Fibroblast of skin of right biceps (primary cell): Measurements from ENCODE around the gene KIF1A.

Experiments used
- DNase-seq: peaks from one replicate; pipeline ENCODE4 v3.0.0-alpha.2; 2013

Gene KIF1A, protein sequence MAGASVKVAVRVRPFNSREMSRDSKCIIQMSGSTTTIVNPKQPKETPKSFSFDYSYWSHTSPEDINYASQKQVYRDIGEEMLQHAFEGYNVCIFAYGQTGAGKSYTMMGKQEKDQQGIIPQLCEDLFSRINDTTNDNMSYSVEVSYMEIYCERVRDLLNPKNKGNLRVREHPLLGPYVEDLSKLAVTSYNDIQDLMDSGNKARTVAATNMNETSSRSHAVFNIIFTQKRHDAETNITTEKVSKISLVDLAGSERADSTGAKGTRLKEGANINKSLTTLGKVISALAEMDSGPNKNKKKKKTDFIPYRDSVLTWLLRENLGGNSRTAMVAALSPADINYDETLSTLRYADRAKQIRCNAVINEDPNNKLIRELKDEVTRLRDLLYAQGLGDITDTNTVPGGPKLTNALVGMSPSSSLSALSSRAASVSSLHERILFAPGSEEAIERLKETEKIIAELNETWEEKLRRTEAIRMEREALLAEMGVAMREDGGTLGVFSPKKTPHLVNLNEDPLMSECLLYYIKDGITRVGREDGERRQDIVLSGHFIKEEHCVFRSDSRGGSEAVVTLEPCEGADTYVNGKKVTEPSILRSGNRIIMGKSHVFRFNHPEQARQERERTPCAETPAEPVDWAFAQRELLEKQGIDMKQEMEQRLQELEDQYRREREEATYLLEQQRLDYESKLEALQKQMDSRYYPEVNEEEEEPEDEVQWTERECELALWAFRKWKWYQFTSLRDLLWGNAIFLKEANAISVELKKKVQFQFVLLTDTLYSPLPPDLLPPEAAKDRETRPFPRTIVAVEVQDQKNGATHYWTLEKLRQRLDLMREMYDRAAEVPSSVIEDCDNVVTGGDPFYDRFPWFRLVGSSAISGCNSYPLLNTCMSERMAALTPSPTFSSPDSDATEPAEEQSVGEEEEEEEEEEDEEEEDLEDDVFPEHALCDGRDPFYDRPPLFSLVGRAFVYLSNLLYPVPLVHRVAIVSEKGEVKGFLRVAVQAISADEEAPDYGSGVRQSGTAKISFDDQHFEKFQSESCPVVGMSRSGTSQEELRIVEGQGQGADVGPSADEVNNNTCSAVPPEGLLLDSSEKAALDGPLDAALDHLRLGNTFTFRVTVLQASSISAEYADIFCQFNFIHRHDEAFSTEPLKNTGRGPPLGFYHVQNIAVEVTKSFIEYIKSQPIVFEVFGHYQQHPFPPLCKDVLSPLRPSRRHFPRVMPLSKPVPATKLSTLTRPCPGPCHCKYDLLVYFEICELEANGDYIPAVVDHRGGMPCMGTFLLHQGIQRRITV (N-terminal part only)

DNA sequence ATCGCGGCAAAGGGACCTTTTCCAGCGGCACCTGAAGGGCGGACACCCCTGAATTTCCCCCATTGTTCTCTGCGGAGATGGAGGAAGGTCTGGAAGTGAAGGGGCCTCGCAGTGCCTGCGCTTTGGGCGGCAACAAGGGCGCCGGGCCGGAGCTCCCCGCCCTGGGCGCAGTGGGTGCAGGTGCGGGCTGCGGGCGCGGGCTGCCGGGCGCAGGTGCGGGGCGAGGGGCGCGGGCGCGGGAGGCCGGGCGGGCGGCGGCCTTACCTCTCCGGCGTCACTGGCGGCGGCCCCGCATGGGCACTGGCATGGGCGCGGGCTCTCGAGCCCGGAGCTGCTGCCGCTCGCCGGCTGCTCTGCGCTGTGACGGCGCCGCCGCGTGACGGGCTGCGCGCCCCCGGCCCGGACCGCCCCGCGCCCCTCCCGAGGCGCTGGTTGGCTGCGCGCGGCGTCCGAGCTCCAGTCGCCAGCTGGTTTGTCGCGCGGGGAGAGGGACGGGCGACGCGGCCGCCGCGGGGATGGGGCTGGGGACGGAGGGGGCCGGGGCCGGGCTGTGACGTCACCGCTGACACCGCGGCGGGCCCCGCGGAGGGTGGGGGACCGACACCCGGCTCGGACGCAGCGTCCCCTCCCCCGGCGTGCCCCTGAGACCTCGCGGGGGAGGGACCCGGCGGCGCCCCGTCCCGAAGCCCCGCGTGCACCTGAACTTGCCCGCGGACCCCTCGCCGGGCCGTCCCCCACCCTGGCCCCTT lies at the start of gene KIF1A:
Gene KIF1A, minus strand, starts transcription at position 362 of the 749 bp plus-strand sequence. CDS start 22,467 bp downstream, outside the sequence.
- DNase-seq = no peak

DNA sequence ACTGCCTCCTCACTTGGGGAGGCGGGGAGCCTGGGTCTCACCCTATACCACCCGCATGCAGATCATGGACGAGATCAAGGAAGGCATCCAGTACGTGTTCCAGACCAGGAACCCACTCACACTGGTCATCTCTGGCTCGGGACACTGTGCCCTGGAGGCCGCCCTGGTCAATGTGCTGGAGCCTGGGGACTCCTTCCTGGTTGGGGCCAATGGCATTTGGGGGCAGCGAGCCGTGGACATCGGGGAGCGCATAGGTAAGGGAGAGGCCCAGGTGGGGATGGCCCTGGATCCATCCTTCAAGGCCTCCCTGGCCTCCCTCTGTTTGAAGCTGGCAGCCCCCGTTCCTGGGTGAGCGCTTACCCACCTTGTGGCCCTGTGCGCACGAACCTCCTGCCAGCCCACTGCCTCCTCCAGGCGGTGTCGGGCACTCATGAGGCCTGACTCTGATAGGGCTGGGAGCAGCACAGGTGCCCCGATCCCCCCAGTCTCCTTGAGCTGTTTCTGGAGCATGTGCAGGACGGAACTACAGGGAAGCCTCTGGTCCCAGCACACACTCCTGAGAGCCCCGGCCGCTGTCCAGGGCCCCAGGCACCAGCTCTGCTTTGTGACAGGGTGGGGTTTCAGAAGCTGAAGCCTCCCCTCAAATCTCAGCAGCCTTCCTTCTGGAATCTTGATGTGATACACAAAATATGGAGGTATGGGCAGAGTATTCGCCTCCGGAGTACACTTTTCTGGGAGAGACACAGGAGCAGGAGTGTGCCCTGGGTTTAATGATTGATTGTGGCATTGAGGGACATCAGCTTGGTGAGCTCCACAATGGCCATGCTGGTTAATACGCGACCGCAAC lies 49.3 kb upstream of the KIF1A start:
- DNase-seq = no peak

DNA sequence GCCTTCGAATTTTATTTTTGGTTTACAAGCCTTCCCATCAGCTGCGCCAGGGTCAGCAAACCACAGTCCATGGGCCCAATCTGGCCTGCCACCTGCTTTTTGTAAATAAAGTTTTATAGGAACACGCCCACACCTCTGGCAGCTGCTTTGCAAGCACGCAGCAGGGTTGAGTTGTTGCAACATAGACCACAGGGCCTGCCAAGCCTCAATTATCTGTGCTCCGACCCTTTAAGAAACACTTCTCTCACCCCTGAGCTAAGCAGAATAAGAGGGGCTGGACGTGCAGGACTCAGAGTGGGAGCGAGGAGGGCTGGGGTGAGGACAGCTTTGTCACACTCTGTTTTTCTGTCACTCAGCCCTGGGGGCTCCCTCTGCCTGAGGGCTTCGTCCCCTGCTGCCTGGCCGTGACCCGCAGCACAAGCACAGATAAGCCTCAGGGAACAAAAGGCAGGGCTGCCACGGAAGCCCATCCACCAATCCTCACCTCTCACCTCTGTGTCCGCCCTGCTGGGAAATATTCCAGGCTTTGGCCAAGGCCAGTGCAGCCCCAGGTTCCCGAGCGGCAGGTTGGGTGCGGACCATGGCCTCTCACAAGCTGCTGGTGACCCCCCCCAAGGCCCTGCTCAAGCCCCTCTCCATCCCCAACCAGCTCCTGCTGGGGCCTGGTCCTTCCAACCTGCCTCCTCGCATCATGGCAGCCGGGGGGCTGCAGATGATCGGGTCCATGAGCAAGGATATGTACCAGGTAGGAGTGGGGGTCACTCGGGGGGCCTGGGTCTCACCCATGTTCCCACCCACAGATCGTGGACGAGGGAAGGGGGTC lies 48.5 kb upstream of the KIF1A start, which contains the start of gene AGXT:
Gene AGXT, plus strand, starts transcription at position 539 of the 823 bp plus-strand sequence. Its CDS starts 42 bp downstream, at position 581.
- DNase-seq = no peak

DNA sequence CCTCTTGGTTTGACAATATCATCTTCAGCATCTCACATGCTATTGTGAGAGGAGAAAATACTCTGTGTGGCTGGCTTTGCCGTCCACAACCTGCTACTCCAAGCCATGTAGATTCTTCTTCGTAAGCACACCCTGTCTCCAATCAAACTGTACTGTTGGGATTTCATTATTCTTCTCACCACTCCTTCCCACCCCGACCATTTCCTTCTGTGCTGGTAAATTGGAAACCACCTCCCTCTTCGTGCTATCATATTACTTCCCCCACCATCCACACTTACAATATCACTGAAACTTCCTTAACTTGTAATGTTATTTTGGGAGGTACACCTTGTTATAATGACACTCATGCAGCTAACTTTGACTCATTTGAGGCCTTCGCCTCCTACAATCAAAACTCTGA lies 45.4 kb upstream of the KIF1A start:
- DNase-seq = no peak

DNA sequence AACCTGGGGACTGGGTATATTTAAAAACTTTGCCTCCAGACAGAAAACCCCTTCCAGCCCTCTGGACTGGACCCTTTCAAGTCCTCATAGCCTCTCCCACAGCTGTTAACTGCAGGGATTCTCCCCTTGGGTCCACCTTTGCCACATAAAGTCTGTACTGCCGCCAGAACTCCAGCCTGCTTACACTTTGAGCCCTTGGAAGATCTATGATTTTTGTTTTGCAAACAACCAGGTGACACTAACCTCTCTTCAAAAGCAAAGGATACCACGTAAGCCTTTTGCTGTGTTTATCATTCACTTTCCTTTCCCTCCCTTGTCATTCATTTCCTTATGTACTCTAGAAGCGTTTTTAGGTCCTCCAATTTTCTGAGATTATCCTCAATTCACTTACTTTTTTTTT lies 44.5 kb upstream of the KIF1A start:
- DNase-seq = no peak

DNA sequence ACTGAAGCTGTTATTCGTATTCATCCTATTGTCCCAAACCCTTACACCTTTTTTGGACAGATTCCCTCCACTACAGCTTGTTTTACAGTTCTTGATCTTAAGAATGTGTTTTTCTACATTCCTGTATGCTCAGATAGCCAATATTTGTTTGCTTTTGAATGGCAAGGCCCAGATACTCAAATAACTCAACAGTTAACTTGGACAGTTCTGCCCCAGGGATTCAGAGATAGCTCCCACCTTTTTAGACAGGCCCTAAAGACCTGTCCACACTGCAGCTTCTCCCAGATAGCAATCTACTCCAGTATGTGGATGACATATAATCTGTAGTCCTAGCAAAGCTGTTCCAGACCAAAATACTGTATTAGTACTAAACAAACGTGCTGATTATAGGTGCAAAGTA lies 41.5 kb upstream of the KIF1A start:
- no peak for DNase-seq

DNA sequence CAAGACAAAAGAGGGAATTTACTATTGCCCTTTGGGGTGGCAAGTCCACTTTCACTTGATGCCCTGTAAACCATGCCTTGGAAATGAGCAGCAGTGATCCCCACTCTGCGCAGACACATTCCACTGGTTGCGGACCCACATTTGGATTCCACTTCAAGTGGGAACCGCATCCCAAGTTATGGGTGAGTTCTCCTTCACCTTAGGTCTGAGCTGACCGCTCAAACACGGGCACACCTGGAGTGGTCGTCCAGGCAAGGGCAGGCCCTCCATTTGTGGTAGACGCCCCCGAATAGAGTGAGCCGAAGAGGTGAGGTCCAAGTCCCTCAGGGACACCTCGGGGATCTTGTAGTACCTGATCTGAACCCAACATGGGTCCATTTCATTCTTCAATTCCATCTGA lies 38.9 kb upstream of the KIF1A start:
- no peak for DNase-seq

DNA sequence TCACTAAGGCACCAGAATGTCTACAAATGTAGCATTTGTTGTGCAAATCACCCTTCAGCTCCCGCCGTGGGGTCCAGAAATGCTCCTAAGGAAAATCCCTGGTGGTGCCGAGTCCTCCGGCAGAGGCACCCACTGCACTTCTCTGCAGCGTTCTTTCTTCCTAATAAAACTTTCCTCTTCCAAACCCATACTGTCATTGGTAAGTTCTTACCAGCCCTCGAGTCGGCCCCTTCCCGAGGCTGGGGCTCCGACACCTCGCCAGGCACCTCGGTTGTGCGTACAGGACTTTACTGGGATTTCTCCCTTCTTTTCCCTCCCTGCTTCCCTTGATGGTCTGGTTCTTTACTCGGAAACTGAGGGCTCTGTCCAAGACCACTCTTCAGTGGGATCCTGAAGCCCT lies 38.3 kb upstream of the KIF1A start:
- no peak for DNase-seq

DNA sequence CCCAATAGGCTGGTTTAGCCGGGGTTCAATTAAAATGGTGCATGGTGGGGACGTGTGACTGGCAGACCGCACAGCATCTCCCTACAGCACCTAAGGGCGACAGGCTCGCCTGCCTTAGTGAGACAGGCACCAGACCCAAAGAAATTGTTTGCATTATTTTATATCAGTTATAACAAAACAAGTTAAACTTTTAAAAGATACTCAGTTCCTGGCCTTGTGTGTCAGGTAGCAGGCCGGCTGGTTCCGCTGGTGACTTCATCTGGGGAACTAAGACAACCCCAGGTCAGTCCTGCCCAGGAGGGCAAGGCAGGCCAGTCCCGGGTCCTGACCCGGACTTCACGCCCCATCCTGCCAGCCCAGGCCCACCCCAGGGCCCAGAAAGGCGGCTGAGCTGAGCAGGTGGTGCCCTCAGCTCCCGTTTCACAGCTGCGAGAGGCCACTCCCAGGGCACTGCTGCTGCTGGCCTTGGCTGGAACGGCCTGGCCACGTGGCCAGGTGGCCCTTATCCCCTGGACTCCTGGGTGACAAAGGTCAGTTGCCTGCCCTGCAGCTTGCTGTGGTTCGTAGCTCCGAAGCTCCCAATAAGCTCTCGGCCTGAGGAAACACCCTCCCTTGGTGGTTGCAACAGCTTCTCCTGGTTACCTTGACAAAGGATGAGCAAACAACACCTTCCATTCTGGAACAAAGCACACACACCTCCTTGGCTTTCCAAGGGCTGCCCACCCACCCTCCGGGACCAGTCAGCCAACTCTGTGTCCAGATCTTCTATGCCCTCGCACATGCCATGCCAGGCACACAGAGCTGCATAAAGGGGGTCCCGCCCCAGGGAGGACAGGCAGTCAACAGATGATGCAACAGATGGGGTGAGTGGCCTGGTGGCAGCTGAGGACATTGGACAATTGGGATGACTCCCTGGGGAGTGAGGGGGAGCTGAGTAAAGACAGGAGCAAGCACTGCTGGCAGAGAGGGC lies 37.3 kb upstream of the KIF1A start:
- no peak for DNase-seq

DNA sequence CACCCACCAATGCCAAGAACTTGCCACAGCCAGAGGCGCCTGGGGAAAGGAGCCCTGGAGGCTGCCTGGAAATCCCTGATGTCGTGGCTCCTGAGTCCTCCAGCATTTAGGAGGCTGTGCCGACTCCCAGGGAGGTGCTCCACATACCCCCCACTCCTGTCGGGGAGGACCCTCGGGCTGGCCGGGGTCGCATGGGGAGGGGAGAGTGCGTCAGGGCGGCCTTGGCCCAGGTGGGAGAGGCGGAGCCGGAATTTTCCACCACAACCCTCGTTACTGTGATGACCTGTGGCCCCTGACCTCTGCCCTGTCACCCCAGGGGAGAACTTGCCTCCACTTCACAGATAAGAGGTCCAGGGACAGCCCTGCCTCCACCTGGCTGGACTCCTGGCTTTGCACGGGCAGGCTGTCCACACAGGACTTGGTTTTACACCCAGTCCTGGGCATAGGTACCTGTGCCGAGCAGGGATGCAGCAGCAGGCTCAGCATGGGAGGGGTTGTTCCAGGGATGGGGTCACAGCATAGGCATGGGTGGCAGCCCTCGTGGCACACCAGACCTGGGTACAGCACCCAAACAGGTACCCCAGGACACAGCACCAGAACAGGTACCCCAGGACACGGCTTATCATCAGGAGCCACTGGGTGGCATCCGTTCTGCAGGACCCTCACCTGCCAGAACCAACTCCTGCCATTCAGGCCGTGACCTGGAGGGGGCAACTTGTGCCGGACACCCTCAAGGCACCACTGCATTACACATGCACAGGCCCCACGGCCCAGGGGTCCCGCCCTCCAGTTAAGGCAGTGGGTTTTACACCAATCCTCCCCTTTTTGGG lies 36.3 kb upstream of the KIF1A start:
- DNase-seq = no peak

DNA sequence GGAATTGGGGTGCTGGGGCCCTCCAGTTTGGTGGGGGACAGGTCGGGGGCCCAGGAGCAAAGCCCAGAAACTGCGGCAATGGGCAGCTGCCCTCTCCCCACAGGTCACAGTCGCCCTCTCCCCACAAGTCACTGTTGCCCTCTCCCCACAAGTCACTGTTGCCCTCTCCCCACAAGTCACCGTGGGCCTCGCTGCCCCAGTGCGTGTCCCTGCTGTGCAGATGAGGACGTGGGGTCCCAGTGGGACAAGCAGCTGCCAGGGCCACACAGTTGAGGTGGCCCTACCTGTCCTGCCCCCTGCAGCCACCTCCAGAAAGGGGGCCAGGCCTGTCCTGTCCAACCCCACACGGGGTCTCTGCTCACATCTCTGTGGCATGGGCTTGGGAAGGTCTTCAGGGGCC lies 35.7 kb upstream of the KIF1A start:
- no peak for DNase-seq

DNA sequence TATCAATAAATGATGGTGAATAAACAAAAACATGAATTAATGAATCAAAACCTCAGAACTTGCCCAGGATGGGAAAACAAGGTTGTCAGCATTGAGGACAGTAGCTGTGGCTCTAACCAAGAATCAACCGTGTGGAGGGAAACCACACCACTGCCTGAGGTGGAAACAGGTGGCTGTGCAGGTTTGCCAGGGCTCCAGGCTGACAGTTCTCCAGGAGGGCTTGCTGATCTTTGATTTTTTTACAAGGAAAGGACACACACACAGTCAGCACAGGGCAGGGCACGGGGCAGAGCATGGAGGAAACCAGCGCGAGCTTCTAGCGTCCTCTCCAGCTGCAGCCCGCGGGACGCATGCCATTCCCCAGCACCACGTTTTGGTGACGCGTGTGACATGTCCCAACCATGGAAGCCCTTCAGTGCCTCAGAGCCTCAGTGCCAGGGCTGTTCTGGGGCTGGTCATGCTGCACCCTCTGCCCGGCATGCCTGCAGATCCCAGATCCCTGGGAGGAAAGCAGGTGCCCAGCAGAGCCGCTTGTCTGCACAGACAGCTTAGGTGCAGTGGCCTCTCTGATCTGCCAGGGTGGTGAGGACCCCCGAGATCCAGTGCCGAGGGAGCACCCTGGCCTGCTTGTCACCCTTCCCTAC lies 32.8 kb upstream of the KIF1A start:
- no peak for DNase-seq

DNA sequence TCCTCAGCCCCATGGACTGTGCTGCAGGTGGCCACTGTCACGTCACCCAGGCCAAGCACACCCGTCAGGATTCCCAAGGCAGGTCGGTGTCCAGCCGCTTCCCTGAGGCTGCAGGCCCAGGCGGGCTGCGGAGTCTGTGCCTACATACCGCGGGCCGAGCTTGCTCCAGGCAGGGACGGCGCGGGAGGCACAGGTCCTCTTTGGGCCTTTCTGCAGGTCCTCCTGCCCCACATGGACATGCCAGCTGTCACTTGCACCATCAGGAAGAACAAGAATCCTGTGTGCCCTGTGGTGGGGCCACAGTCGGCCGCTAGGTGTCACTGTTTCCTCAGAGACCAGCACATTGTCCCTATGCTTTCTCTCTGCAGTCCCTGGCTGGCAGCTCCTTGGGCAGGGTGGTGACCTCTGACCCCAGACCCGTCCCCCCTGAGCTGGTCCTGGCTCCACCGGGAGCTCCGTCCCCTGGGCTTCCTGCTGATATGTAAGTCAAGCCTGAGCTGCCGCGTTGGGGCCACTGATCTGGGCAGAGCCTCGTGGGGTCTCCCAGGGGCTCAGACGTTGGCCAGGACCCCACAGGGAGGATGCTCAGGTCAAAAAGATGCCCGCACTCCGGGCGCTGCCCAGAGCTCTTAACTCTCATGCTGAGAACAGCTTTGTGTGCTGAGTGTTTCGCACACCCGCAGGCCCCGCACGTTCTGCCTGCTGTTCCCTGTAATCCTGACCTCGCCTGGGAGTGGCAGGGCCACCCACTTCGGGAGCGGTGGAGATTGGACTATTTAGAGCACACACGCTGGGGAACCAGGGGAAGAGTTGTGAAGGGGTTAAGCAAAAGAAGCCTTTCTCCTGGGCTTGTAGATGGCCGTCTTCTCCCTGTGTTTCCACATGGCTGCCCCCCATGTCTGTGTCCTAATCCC lies 31.3 kb upstream of the KIF1A start:
- DNase-seq = peak; percentile 62

DNA sequence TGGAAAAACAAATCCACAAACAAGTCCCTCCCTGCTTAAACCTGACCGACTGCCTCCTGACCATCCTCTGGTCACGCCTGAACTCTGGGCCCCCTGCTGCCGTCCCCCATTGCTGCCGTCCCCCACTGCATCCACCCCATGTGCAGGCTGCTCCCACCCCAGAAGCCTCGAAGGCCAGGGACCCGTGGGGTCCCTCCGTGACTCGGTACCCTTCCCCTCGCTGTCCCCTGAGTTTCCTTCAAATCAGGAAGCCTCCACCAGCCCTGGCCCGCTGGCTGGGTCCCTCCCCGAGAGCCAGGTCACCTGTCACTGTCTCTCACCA lies 30.7 kb upstream of the KIF1A start:
- no peak for DNase-seq

DNA sequence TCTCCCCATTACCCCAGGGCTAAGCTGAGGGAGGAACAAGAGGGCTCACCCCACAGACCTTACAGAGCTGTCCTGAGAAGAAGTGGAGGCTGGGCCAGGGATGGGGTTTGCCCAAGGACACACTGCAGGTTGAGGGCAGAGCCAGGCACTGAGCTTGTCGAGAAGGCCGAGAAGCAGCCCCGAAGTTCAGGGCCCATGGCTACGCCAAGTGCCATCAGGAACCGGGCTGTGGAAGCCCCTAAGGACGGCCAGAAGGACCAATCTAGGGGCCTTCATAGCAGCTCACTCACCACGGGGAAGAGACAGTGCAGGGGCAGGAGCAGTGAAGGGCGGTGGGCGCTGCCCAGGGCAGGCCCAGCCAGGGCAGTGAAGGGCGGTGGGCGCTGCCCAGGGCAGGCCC lies 30.0 kb upstream of the KIF1A start:
- DNase-seq = no peak

DNA sequence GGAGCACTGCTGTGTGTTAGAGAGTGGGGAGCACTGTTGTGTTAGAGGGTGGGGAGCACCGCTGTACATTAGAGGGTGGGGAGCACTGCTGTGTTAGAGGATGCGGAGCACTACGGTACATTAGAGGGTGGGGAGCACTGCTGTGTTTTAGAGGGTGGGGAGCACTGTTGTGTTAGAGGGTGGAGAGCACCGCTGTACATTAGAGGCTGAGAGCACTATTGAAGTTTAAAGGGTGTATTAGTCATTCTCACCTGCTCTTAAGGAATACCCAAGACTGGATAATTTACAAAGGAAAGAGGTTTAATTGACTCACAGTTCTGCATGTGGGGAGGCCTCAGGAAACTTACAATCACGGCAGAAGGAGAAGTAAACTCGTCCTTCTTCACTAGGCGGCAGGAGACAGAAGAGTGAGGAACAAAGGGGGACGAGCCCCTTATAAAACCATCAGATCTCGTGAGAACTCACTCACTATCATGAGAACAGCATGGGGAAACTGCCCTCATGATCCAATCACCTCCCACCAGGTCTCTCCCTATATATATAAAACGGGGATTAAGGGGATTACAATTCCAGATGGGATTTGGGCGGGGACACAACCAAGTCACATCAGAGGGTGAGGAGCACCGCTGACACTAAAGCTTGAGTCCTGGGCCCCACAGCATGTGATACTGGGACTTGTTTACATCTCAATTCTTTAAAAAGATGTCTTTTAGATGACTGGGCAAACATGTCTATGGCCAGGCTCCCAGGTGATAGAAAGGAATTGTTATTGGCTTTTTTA lies 29.1 kb upstream of the KIF1A start:
- no peak for DNase-seq
